Left ventricle myocardium inferior (tissue), 1 donor: Measurements from ENCODE around the gene SH3BGRL. TPM values are rescaled to one million over a fixed set of nuclear protein-coding genes. Genes with fewer than 3 reads are reported as not detected.

Experiments used
- DNase-seq: peaks from one replicate; pipeline ENCODE4 v3.0.0-alpha.2; 2020
- H3K27ac ChIP-seq: fragments of 200-600 bp; replicated peaks from 2 replicates; pipeline ENCODE4 v1.8.0; 2021
- H3K27me3 ChIP-seq: fragments of 200-600 bp; 2 replicates; pipeline ENCODE4 v1.8.0; 2021; ENCODE audit warnings: low read depth
- H3K36me3 ChIP-seq: fragments of 200-600 bp; 2 replicates; pipeline ENCODE4 v1.8.0; 2021
- H3K4me1 ChIP-seq: fragments of 200-600 bp; 2 replicates; pipeline ENCODE4 v1.8.0; 2021
- H3K4me3 ChIP-seq: fragments of 200-600 bp; 2 replicates; pipeline ENCODE4 v1.8.0; 2021; ENCODE audit warnings: mild to moderate bottlenecking, moderate library complexity
- H3K9me3 ChIP-seq: fragments of 200-600 bp; replicated peaks from 2 replicates; pipeline ENCODE4 v1.8.0; 2021
- CTCF ChIP-seq: fragments of 200-600 bp; IDR thresholded peaks from 2 replicates; pipeline ENCODE4 v1.8.0; 2021; ENCODE audit warnings: antibody characterized with exemption, mild to moderate bottlenecking, borderline replicate concordance
- intact Hi-C: fragments of 100-400 bp; cut with micrococcal nuclease; formaldehyde crosslinking; loops from one replicate; pipeline ENCODE4 v1.11.0; 2022
- total RNA-seq: library from RNA; stranded (reverse); fragmentation: NEBNext Ultra II Directional; extraction: Animal tissue kit (Norgen Biotek cat#: 25700); gene quantifications from one replicate; pipeline ENCODE4 v1.2.1, GENCODE V29; 2021
- donor health status: DM: no; HTN: yes; CAD: no; lungs with severe emphysema.

The SH3BGRL gene
- total RNA-seq, 1 donor from 2014 or later, result 27.0 TPM

GRCh38 chrX:81259020-81259713 is 57.3 kb downstream of the SH3BGRL start:
- no peaks in the 10 kb centered on the region for H3K9me3 ChIP-seq
- TF ChIP-seq CTCF, result no peak
- H3K4me3 ChIP-seq, result no peak overlapping the region
- intact Hi-C loops, result no loop called here
- H3K27ac ChIP-seq, result peak overlapping the region; percentile 42
- no peaks in the 10 kb centered on the region for H3K27me3 ChIP-seq
- no peak for DNase-seq
- peaks cover 4% of the 10 kb centered on the region for H3K4me1 ChIP-seq
- H3K36me3 ChIP-seq, result no peaks in the 10 kb centered on the region

GRCh38 chrX:81259714-81260395 is 58.0 kb downstream of the SH3BGRL start:
- no peak for TF ChIP-seq CTCF
- Histone ChIP-seq H3K27me3 (no peaks in the 10 kb centered on the region), H3K36me3 (no peaks in the 10 kb centered on the region), H3K4me3 (no peak overlapping the region), H3K4me1 (peaks cover 4% of the 10 kb centered on the region), H3K9me3 (no peaks in the 10 kb centered on the region), H3K27ac (peak overlapping the region; percentile 42)
- DNase-seq, result no peak
- intact Hi-C loops, result no loop called here

- Histone ChIP-seq H3K27me3 (no peaks in the 10 kb centered on the region), H3K4me1 (peaks cover 4% of the 10 kb centered on the region), H3K9me3 (no peaks in the 10 kb centered on the region), H3K36me3 (no peaks in the 10 kb centered on the region), H3K4me3 (no peak overlapping the region), H3K27ac (no peak overlapping the region)
- no peak for DNase-seq
- intact Hi-C loops, result no loop called here
- no peak for TF ChIP-seq CTCF
Measured at GRCh38 chrX:81261576-81261975, 59.7 kb downstream of the SH3BGRL start.

GRCh38 chrX:81263059-81263458 is 61.2 kb downstream of the SH3BGRL start:
- Histone ChIP-seq H3K4me1 (peaks cover 4% of the 10 kb centered on the region), H3K4me3 (no peak overlapping the region), H3K27ac (no peak overlapping the region), H3K9me3 (no peaks in the 10 kb centered on the region), H3K36me3 (no peaks in the 10 kb centered on the region), H3K27me3 (no peaks in the 10 kb centered on the region)
- no peak for DNase-seq
- intact Hi-C loops, result no loop called here
- no peak for TF ChIP-seq CTCF

GRCh38 chrX:81278616-81279015 is 76.7 kb downstream of the SH3BGRL start:
- H3K4me1 ChIP-seq, result no peaks in the 10 kb centered on the region
- H3K9me3 ChIP-seq, result peaks cover 5% of the 10 kb centered on the region
- DNase-seq, result no peak
- no peaks in the 10 kb centered on the region for H3K27me3 ChIP-seq
- TF ChIP-seq CTCF, result no peak
- no peaks in the 10 kb centered on the region for H3K36me3 ChIP-seq
- intact Hi-C loops, result no loop called here
- no peak overlapping the region for H3K4me3 ChIP-seq
- H3K27ac ChIP-seq, result no peak overlapping the region
